Dedifferentiated amniotic fluid mesenchymal stem cell (primary cell): ENCODE measurements around the gene GVQW3.
A peak's percentile ranks its signal among the peaks of the same experiment; 100 is the strongest.
"Not testable (repeated sequence)": the region's sequence is repeated elsewhere in the genome, so short reads cannot be mapped to it uniquely, and the experiment has no call there.

Source experiments
- DNase-seq: peaks from one replicate; pipeline ENCODE4 v3.0.0-alpha.2; 2016; ENCODE audit errors: extremely low spot score

GVQW3 gene

GRCh38 chr11:76388408-76388807, 7.3 kb downstream of the GVQW3 start:
- DNase-seq: no peak

GRCh38 chr11:76391021-76391420, 9.9 kb downstream of the GVQW3 start:
- no peak for DNase-seq

- DNase-seq: no peak
Observed at GRCh38 chr11:76391811-76392475, 10.8 kb downstream of the GVQW3 start.

DNA sequence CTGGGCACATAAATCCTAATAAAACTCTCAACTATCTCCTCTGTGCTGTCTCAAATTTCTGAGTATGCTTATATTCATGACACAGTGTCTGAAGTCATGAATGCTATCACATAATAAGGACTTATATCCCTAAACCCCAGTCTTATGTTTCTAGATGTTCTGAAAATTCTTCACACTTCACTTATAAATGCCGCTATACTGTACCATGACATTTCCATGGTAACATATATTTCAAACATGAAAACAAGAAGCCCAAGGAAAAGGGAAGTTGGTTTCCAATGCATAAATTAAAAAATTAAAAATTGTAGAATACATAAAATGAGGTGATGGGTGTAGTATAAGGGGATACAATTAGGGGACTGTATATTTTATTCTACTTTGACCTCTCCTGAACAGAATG, 11.7 kb downstream of the GVQW3 start:
- no peak for DNase-seq

DNA sequence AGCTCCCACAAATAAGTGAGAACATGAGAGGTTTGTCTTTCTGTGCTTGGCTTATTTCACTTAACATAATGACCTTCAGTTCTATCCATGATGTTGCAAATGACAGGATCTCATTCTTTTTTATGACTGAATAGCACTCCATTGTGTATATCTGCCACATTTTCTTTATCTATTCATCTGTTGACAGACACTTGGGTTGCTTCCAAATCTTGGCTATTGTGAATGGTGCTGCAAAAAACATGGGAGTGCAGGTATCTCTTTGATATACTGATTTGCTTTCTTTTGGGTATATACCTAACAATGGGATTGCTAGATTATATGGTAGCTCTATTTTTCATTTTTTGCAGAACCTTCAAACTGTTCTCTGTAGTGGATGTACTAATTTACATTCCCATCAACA, 13.3 kb downstream of the GVQW3 start:
- no peak for DNase-seq

GRCh38 chr11:76395296-76395695, 14.2 kb downstream of the GVQW3 start:
- DNase-seq: no peak

GRCh38 chr11:76397383-76397782, 16.3 kb downstream of the GVQW3 start:
- DNase-seq: no peak

DNA sequence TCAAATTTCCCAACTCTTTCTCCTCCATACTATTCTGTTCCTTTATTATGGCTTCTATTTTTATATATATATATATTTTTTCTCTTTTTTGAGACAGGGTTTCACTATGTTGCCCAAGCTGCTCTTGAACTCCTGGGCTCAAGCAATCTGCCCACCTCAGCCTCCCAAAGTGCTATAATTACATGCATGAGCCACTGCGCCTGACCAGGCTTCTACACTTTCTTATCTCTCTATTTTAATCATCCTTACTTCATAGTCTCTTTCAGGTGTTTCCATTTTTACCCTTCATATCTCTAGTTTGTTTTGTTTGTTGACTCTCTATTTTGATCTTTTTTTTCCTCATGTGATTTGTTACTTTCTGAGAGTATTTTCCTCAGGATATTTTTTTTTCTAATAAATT, 19.8 kb downstream of the GVQW3 start:
- DNase-seq: no peak

DNA sequence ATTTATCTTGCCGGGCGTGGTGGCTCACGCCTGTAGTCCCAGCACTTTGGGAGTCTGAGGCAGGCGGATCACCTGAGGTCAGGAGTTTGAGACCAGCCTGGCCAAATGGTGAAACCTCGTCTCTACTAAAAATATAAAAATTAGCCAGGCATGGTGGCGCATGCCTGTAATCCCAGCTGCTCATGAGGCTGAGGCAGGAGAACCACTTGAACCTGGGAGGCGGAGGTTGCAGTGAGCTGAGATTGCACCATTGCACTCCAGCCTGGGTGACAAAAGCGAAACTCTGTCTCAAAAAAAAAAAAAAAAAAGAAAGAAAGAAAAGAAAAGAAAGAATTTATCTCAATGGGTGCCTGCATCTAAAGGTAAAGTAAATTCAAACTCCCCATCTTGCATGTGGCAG, 20.4 kb downstream of the GVQW3 start:
- DNase-seq: not testable (repeated sequence)

DNA sequence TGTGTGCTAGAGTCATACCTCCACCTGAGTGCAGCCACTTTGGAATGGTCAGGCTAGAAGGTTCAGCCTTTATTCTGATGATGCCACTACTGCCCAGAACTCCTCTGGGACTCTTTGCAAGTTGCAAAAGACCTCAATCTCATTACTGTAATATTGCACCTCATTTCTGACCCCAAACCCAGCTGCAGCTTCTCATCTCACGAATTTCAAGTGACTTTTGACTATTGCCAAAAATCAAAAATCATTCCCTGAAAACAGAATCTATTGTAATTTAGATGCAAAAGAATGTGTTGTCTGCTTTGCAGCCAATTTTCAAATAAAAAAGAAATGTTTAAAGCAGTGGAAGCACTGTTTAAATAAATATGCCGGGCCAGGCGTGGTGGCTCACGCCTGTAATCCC, 25.2 kb downstream of the GVQW3 start:
- DNase-seq: no peak

DNA sequence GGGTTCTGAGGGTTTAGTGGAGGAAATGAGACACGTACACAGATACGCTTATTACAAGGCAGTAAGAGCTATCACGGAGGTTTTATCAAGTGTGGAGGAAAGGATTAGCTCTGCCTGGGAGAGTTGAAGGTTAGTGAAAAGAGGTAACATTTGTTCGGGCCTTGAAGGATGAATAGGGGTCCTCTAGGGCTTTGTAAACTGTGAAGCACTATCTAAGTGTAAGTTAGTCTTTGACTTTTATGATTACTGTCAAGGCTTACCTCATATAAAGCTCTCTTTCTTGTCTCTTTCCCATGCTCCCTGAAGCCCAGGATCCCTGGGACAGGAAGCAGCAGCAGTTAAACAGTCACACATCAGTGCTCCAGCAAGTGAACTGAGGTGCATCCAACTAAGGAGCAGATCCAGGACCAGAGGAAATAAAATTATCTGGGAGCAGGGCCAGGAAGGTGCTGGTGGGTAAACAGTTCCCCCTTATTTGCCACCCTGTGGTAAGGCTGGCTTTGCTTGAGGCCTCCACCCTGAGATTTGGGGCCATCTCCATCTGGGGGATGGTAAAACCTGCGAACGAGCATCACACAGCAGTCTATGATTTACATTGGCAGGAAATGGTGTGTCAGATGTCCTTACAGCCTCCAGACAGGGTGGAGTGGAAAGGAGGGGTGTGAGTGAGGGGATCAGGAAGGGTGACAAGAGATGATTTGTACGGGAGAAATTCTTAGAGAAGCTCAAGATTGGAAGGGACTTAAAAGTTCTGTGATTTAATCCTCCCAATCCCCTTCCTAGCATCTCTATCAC, 27.2 kb downstream of the GVQW3 start:
- DNase-seq: no peak

DNA sequence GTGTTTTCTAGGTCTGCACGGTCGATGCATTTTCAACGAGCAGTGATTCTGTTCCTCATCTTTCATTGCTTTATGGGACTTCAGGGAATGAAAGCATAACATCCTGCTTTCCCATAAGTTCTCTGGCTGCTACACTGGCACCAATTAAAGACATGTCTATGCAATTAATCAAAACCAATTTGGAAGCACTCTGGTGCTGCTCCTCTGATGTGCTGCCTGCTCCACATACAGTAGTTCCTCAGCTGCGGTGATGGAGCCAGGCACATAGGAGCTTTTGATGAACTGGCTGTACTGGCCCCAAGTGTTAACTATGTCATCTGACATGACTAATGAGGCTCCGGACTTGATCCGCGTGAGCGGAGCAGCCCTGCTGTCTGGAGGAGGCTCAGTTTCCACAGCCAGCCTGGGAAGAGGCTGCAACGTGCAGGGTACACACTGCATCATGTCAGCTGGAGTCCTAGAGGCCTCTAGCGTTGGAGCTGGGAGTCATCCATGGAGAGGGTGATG, 29.8 kb downstream of the GVQW3 start:
- no peak for DNase-seq

GRCh38 chr11:76415073-76415472, 34.0 kb downstream of the GVQW3 start:
- DNase-seq: no peak

- DNase-seq: no peak
Observed at GRCh38 chr11:76419896-76420295, 38.8 kb downstream of the GVQW3 start.

DNA sequence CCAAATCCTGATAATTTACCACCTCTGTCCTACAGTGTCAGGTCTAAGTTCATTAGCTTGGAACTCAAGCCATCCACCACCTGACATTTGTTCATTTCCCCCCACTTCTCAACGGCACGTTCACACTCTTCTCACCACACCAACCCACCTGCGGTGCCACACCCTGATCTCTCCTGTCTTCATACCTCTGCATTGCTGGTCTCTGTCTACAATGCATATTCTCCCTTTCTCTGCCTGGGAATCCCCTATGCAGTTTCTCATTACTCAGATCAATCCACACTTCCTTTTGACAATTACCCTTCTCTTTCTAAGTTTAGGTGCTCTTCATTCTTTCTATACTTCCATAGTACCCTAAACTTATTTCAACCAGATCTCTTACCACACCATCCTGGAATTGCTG, 43.3 kb downstream of the GVQW3 start:
- DNase-seq: no peak

GRCh38 chr11:76424891-76425290, 43.8 kb downstream of the GVQW3 start:
- no peak for DNase-seq

GRCh38 chr11:76426660-76427059, 45.5 kb downstream of the GVQW3 start:
- no peak for DNase-seq

DNA sequence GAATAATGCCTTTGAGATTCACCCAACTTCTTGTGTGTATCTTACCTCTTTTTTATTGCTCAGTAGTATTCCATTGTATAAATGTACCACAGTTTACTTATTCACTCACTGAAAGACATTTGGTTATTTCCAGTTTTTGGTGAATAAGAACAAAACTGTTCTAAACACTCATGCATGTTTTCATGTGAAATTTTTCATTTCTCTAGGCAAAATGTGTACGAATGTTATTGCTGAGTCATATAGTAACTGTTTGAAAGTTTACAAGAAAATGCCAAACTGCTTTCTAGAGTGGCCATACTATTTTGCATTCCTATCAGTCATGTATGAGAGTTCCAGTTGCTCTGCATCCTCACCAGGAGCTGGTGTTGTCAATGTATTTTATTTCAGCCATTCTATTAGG, 54.9 kb downstream of the GVQW3 start:
- no peak for DNase-seq

DNA sequence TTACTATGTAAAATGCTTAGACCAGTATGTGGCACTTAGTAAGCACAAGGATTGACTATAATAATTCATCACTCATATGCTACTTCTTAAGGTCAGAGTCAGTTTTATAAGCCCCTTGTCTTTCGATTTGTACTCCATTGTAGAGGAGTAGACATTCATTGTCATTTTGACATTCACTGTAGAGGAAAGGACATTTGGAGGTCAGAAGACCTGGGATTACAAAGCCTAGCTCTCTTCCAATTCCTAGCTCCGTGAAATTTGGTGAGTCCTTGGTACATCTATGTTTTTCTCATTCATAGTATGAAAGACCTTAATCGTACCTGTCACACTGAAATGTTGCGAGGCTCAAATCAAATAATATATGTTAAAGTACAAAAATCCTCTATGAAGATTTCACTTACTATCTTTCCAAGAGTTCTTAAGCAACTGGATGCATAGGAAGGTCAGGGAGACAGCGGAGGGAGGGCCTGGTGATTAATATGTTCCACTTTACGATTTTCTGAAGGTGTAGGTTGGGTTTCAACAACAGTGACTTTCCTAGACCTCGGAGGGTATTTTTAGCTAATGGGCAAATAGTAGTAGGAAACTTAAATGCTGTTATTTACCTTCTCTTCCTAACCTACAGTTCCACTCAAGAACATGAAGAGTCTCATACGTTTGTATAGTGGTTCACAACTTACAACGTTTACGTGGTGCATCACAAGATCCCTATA, 62.3 kb downstream of the GVQW3 start:
- no peak for DNase-seq

DNA sequence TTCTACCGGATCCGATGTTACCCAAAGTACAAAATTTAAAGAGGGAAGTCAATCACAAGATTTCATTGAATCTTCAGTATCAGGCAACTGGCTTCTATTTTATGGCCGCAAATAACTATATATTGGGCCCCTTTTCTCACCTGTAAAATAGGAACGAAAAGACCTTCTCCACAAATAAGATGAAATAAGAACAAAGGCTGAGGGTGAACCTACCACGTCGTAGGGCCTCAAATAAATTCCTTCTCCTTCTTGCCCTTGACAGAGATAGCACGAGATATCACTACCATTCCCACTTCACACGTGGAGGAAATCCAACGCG, 62.9 kb downstream of the GVQW3 start:
- no peak for DNase-seq

- DNase-seq: peak; percentile 100
Observed at GRCh38 chr11:76444384-76445120, 63.4 kb downstream of the GVQW3 start, which contains the start of gene EMSY. Gene EMSY (plus strand): TSS chr11:76445018. CDS start chr11:76446939, 1,921 bp downstream.
